GM18502 (cell line): Measurements from ENCODE around the gene CHD9.
"Not testable (repeated sequence)": the region's sequence is repeated elsewhere in the genome, so short reads cannot be mapped to it uniquely, and the experiment has no call there.

Source experiments
- ATAC-seq: cut with Tn5 transposase; IDR thresholded peaks from one replicate; pipeline ENCODE4 v1.9.1; 2021; ENCODE audit warnings: mild to moderate bottlenecking; ENCODE audit not compliant: unreplicated experiment, poor library complexity

The CHD9 gene, protein sequence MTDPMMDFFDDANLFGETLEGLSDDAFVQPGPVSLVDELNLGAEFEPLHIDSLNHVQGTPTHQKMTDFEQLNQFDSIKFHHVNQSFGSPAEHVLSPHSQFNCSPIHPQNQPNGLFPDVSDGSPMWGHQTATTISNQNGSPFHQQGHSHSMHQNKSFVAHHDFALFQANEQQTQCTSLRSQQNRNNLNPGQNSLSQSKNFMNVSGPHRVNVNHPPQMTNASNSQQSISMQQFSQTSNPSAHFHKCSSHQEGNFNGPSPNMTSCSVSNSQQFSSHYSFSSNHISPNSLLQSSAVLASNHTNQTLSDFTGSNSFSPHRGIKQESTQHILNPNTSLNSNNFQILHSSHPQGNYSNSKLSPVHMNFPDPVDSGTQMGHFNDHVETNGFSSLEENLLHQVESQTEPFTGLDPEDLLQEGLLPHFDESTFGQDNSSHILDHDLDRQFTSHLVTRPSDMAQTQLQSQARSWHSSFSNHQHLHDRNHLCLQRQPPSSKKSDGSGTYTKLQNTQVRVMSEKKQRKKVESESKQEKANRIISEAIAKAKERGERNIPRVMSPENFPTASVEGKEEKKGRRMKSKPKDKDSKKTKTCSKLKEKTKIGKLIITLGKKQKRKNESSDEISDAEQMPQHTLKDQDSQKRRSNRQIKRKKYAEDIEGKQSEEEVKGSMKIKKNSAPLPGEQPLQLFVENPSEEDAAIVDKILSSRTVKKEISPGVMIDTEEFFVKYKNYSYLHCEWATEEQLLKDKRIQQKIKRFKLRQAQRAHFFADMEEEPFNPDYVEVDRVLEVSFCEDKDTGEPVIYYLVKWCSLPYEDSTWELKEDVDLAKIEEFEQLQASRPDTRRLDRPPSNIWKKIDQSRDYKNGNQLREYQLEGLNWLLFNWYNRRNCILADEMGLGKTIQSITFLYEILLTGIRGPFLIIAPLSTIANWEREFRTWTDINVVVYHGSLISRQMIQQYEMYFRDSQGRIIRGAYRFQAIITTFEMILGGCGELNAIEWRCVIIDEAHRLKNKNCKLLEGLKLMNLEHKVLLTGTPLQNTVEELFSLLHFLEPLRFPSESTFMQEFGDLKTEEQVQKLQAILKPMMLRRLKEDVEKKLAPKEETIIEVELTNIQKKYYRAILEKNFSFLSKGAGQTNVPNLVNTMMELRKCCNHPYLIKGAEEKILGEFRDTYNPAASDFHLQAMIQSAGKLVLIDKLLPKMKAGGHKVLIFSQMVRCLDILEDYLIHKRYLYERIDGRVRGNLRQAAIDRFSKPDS (N-terminal part only)

DNA sequence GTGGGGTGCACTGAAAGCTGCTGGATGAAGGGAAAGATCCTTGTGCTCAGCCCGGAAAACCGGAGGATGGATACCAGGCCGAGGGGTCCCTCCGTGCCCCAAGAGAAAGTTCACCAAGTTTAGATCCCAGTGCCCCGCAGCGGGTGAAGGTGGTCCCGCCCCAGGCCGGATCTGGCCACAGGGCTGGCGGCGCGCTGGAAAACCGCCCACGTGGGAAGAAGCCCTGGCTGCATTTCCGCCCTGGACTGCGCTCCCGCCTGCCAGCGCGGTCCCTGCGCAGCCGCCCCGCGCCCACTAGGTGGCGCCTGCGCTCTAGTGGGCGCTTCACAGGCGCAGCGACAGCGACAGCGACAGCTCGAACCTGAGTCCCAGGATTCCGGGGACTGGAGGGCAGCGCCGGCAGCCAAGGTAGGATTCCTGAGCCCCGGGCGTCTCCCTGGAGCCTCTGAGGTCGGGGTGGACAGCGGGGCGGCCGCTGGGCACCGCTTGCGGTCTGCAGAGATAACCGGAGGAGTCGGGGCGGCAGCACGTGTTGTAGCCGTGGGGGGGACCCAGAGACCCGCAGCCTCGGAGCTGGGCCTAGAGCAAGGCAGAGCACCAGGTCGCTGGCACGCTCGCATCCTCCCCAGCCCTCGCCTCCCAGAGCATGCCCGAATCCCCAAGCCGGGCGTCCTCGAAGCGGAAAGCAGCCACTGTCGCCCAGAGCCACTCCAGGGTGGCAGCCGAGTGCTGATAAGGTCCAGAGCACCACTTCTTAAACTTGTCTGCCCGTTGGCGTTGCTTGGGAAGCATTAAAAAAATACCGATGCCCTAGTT, at the start of gene CHD9:
Gene CHD9, plus strand, starts transcription at position 322 of the 816 bp plus-strand sequence. CDS start 101,099 bp downstream, outside the sequence.
- peak; percentile 84 for ATAC-seq

DNA sequence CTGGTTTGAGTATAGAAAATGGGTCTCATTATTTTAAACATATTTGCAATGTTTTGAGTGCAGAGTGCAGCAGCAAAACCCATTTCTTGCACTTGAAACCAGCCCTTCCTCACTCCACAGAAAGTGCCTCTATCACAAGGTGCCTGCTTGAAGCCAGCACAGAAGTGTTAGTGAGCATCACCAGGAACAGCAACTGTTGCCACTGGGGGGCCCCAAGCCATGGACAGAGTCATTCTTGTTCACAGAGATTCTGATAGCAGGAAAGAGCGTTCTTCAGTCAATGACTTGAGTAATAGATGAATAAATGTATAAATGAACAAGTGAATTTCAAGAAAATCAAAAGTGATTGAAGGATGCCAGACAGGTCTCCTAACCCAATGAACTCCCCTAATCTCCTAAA, 47.7 kb upstream of the CHD9 start:
- no peak for ATAC-seq

DNA sequence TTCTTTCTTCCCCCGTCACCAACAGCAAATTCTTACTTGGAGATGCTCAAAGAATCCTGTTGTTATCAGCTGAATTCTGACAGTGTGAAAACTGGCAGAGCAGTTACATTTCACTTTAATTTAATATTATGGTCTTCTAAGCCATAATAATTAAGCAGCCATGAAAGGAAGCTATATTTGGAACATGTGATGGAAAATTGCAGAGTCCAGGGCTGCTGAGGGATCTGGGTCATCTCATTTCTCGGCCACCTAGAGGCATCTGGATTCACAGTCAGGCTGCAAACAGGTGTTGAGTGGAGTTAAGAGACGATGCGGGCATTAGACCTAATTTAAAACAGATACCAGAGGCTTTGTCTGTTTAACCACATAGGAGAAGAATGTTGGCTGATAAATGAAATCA, 40.5 kb upstream of the CHD9 start:
- ATAC-seq = no peak

DNA sequence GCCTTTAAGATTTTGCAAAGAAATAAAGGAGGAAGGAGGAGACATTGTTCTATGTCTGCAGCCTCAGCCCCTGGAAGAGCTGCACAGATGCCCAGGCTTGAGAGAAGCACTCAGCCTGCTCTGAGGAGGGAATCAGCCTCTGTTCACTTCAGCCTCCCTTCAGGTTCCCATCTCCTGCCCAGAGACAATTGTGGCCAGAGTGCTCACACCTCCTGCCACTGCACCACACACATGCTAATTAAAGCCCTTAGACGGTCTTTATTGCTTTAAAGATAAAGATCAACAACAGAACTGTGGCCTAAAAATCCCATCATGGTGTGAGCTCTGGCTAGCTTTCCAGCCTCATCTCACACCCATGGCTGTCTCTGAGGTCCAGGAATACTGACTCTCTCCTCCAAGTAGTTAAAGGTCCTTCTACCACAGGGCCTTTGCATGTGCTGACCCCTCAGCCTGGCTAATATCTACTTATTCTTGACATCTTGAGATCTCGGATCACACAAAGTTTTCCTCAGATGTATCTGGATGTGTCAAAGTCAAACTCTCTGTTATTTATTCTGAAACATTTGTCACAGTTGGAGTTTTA, 35.9 kb upstream of the CHD9 start:
- no peak for ATAC-seq

DNA sequence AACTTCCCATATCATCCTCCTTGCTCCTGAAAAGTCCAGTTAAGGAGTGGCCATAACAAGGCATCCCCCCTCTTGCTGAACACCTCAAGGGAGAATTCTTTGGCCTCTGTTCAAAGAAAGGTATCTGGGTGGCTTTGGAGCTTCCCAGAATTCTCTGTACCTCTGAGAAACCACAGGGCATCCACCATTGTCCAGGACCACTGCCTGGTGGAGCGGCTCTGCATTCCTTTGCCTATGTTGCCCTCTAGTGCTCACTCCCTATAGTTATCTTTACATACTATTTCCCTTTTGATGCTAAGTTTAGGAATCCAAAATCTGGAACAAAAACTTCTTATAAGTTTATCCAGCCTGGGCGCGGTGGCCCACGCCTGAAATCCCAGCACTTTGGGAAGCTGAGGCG, 32.4 kb upstream of the CHD9 start:
- ATAC-seq = no peak

DNA sequence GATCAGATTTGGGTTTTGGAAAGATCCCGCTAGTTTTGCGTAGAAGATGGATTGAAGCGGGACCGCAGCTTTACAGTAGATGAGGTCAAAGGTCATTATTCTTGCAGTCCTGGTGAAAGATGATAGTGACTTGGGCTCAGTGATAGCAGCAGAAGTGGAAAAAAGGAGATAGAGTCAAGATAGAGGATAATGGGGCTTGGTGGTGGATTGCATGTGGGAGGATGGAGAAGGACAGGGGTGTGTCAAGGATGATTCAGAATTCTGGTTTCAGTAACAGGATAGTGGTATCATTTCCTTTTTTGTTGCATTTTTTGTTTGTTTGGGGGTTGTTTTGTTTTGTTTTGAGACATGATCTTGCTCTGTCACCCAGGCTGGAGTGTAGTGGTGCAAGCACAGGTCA, 30.7 kb upstream of the CHD9 start:
- ATAC-seq = peak; percentile 58

DNA sequence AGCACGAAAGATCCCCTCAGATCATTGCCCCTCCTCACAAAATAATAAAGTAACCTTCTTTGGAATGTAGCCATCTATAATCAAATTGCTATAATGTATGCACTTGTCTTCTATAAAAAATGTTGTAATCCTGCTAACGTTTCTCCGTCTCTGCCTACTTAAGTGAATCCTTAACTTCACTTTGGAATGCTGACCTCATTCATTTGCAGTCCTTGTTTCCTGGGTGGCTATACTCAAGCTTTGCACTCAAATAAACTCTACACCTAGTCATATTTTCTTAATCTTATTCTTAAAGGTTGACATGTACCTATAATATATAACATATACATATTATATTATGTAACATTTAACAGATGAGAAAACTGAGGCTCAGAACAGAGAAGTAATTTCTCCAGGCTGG, 24.8 kb upstream of the CHD9 start:
- ATAC-seq = no peak

DNA sequence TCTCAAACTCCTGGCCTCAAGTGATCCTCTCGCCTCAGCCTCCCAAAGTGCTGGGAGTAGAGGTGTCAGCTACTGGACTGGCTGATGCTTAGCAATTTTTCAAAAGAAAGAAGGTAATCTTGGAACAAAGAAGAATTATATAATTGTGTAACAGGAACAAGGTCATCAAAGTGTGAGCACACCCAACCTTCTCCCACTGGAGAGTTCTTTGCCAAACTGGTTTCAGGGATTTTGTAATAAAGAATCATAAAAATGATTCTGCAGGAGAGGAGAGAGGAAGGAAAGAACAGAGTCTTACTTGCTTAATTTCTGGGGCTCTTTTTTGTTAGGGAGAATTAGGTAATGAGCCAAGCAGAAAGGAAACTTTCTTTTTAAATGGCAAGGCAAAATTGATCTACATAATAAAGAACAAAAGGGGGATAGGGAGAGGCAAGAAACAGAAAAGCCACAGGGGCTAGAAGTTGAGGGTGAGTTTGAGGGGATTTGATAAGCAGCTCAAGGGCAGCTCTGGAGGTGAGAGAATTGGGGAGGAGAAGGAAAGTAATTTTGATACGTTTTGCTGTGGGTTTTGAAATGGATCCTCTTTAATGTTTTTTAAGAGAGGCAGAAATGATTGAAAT, 23.4 kb upstream of the CHD9 start:
- no peak for ATAC-seq

DNA sequence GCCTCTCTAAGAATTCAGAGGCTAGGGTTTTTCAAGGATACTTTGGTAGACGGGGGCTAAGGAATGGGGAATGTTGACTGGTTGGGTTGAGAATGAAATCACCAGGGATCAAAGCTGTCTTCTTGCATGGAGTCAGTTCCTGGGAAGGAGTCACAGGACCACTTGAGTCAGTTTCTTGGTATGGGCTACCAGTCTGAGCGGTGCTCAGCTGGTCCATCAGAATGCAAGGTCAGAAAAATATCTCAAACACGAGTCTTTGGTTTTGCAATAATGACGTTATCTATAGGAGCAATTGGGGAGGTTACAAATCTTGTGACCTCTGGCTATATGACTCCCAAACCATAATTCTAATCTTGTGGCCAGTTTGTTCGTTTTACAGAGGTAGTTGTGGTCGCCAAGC, 20.5 kb upstream of the CHD9 start:
- ATAC-seq = no peak

DNA sequence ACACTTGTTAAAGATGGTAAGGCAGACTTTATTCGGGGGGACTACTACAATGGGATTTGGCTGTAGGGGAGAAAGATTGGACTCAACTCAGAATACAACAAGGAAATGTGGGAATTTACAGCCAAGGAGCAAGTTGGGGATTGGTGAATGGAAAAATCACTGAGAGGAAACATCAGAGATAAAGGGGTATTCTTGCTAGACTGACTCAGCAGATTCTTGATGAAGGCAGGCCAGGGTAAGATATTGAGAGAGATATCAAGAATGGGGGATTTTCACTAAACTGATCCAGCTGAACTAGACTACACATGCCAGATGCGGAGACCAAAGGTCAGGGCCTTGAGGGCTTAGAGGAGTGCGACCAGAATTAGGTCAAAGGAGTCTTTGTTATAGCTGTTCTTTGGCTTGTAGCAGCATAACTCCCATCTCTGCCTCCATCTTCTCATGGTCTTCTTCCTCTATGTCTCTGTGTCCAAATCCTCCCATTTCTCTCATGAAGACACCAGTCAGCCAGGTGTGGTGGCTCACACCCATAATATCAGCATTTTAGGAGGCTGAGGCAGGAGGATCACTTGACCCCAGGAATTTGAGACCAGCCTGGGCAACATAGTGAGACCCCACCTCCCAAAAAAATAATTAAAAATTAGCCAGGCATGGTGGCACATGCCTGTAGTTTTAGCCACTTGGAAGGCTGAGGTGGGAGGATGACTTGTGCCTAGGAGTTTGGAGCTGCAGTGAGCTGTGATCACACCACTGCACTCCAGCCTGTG, 19.4 kb upstream of the CHD9 start:
- ATAC-seq = no peak

DNA sequence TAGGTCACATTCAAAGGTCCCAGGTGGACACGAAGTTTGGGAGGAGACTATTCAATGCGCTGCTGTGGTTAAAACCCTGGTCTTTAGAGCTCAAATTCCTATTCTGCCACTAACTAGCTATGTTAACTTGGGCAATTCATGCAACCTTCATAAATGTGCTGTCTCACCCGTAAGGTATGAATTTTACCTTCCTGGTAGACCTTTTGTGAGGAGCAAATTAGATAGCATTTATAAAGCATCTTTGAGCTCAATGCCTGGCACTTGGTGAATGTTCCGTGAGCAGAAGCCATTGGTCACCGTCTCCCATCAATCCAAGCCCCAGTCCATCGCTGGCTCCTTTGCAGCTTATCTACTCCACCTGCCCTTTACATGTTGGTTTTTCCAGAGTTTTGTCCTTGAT, 18.7 kb upstream of the CHD9 start:
- ATAC-seq = no peak

DNA sequence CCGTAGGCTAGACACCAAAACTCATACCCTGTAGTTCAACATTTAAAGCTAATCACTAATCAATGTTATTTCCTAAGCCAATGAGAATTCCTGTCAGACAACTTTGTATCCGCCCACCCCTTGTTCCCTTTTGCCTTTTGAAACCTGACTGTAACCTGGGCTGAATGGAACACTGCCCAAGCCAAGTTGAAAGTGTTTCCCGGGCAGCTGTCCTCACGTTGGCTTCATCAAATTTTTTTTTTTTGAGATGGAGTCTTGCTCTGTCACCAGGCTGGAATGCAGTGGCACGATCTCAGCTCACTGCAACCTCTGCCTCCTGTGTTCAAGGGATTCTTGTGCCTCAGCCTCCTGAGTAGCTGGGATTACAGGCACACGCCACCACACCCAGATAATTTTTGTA, 18.1 kb upstream of the CHD9 start:
- not testable (repeated sequence) for ATAC-seq

DNA sequence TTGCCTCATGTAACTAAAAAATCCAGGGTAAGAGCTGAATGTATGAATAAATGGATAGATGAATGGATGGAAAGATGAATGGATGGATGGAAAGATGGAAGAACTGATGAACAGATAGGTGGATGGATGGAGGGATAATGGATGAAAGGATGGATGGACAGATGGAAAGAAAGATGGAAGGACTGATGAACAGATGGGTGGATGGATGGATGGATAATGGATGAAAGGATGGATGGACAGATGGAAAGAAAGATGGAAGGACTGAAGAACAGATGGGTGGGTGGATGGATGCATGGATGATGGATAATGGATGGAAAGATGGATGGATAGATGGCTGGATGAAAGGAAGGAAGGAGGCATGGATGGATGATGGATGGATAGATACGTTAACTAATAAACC, 14.0 kb upstream of the CHD9 start:
- no peak for ATAC-seq

DNA sequence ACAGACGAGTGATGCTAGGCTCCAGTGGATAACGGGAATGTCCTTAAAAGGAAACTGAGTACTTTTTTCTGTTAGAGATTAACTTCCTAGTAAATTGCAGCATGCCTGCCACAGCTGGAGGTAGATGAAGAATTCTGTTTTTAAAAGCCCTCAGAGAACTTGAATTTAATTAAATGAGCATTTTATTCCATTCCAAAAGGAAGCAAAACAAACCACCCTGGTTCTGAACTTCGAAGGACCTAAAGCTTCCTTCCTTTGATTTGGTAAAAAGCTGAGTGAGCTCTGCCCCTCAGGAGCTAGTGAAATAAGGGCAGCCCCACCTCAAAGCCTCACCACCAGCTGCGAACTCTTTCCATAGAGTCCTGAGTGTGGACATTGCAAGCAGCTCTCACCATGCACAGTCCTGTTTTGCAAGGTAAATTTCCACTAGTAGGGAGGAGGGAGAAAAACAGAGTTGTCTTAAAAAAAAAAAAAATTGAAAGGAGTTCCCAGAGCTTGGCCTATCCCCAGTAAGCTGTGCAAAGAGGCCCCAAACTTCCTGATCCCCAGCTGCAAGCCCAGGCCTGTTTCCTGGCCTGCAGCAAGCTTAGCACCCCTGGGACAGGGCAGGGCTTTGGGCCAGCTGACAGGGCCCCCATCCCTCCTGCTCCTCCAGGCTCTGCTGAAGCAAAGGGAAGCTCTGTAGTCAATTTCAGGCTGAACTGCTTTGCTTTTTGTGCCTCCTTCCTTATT, 13.3 kb upstream of the CHD9 start:
- ATAC-seq = no peak

DNA sequence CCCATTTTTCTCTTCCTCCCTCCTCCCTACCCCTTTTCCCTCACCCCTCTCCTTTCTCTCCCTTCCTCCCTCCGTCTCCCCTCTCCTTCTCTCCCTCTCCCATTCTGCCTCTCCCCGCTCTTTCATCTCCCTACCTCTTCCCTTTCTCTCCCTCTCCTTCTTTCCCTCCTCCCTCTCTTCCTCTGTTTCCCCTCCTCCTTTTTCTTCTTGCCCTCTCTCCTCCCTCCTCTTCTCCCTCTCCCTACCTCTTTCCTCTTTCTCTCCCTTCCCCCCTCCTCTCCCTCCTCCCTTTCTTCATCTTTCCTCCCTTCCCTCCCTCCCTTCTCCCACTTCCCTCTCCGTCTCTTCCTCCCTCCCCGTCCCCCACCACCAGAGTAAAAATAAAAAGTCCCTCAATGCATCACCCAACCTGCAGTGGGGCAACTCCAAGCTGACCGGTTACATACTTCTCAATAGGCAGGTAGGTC, 12.5 kb upstream of the CHD9 start:
- no peak for ATAC-seq

DNA sequence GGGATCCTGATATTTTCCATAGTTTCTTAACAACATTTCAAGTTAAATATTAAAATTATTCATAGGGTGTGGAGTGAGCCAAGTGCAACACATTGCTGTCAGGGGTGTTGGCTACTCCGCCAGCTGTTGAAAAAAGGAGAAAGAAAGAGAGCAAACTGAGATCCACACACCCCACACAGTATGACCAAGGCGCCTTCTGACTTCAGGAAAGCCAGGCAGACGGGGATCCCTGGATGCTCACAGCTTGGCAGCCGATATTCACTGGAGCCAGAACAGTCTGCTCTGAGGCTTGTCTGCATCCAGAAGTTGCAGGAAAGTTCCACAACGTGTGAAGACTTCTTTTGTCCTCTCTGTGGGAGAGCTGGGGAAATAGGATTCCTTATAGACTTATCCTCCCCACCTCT, 11.4 kb upstream of the CHD9 start:
- ATAC-seq = no peak

DNA sequence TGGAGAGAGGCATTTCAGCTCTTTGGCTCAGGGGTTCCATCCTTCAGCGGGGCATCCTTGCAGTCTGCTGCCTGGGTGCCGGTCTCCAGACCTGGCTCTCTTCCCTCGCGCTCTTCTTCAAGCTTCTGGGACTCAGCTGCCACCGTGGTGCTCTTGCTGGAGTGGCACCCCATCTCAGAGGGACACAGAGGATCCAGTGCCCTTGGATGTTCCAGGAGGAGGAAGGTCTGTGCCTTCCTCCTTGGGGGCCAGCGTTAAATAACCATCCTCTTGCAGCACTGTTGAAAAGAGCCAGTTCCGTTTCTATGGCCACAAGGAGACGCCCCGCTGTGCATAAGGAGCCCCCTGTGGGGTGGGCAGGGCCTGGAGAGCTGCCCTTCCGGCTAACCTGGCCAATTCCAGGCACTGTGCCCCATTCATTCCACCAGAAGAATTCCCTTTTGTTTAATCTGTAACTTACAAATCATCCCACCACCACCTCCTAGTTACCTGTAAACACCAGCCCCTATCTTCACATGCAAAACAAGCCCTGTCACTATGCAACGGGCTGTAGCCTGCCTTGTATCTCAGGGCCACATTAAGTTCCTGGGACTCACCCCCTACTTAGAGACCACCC, 10.7 kb upstream of the CHD9 start:
- no peak for ATAC-seq
